Keratinocyte (primary cell): ENCODE data around the gene BCAR3.

Source experiments
- EZH2 ChIP-seq: IDR thresholded peaks from one replicate; pipeline ENCODE4 v1.6.1; 2012; ENCODE audit warnings: inconsistent platforms, mild to moderate bottlenecking, low read length, moderate library complexity
- TF ChIP-seq, protein P1 (sequence below), 3 experiments: IDR thresholded peaks in 1 of 3; conservative IDR thresholded peaks in 1 of 3; optimal IDR thresholded peaks in 1 of 3; 2 replicates in 2 of 3; 3 replicates in 1 of 3; pipeline versions ENCODE3 to v1.5.1; 2011; ENCODE audit warnings: low read length in 3 of 3, mild to moderate bottlenecking in 3 of 3, moderate library complexity in 2 of 3, control low read depth in 1 of 3, inconsistent platforms in 1 of 3; ENCODE audit not compliant: insufficient read depth in 2 of 3; ENCODE audit errors: extremely low read depth in 1 of 3

GRCh38 chr1:93607814-93608186, 73.8 kb downstream of the BCAR3 start:
- TF ChIP-seq, protein P1, sequence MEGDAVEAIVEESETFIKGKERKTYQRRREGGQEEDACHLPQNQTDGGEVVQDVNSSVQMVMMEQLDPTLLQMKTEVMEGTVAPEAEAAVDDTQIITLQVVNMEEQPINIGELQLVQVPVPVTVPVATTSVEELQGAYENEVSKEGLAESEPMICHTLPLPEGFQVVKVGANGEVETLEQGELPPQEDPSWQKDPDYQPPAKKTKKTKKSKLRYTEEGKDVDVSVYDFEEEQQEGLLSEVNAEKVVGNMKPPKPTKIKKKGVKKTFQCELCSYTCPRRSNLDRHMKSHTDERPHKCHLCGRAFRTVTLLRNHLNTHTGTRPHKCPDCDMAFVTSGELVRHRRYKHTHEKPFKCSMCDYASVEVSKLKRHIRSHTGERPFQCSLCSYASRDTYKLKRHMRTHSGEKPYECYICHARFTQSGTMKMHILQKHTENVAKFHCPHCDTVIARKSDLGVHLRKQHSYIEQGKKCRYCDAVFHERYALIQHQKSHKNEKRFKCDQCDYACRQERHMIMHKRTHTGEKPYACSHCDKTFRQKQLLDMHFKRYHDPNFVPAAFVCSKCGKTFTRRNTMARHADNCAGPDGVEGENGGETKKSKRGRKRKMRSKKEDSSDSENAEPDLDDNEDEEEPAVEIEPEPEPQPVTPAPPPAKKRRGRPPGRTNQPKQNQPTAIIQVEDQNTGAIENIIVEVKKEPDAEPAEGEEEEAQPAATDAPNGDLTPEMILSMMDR (optimal IDR thresholded peaks at IDR 0.05 in 1 of 3, IDR thresholded peaks at IDR 0.05 in 1 of 3, conservative IDR thresholded peaks at IDR 0.05 in 1 of 3; ENCODE audit: extremely low read depth in 1 of 3, insufficient read depth in 2 of 3, low read length in 3 of 3): no peak
- no peak for TF ChIP-seq EZH2
